Astrocyte of the hippocampus (primary cell): ENCODE measurements around the gene RPL36A.

ENCODE experiments used
- DNase-seq: peaks from one replicate; pipeline ENCODE4 v3.0.0; 2011; ENCODE audit warnings: low read depth, low spot score

Gene RPL36A

DNA sequence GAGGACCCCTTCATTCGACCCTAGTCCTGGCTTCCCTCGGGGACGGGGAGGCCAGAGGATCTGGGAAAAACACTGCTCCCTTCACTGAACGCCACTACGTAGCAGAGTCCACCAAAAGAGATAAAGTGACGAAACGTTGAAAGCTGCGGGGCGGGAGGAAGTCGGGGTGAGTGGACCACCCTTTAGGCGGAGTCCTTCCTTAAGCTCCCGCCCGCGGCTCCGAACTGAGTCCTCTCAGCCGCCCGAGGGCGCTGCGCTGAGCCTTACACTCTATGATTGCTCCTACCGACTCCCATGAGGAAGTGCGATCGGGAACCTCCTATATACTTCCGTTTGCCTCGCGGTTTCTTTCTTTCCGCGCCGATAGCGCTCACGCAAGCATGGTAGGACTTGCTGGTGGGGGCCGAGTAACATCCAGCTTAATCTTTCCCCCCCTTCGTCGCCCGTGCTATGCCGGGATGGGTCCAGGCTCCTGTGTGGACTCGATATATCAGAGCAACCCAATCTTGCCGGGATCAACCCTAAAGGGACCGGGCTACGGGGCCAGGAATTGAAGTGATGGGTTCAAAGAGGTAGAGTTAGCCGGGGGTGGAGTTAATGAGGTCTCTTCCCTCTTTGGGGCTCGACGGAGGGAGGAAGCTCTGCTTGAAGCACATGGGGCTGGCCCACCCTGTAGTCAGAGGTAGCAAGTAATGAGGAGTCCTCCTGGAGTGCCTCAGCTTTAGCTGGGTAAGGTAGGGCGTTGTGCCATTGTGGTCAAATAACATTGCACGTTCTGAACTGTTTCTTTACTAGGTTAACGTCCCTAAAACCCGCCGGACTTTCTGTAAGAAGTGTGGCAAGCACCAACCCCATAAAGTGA lies at the start of gene RPL36A:
TSS of gene RPL36A (plus strand) at position 348 of the 862 bp plus-strand sequence. CDS start at position 381, 33 bp downstream.
- DNase-seq, result peak; percentile 90

DNA sequence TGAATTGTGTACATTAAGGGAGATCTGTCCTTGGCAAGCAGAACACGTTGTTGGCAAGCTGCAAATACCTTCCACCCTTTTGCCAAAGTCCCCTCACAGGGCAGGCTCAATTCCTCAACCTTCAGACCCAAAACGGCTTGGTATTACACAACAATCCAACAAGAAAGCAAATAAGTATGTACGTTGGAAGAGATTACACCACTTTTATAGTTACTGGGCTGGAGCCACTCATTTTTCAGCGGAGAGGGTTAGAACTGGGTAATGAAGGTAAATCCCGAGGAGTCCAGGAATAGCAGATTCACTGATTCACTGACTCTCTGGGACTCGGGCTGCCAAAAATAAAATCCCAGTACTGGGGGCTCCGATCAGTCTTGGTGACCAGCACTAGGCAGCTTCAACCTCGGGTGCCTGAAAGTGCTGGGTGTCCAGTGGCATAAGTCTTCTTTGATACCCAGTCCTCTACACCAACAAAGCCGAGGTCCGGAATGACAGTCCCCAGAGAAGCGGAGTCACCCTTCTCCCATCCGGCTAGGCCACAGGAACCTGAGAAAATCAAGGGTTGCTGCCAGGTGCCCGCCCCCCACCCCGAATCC lies 42.9 kb upstream of the RPL36A start:
- DNase-seq, result peak; percentile 18

DNA sequence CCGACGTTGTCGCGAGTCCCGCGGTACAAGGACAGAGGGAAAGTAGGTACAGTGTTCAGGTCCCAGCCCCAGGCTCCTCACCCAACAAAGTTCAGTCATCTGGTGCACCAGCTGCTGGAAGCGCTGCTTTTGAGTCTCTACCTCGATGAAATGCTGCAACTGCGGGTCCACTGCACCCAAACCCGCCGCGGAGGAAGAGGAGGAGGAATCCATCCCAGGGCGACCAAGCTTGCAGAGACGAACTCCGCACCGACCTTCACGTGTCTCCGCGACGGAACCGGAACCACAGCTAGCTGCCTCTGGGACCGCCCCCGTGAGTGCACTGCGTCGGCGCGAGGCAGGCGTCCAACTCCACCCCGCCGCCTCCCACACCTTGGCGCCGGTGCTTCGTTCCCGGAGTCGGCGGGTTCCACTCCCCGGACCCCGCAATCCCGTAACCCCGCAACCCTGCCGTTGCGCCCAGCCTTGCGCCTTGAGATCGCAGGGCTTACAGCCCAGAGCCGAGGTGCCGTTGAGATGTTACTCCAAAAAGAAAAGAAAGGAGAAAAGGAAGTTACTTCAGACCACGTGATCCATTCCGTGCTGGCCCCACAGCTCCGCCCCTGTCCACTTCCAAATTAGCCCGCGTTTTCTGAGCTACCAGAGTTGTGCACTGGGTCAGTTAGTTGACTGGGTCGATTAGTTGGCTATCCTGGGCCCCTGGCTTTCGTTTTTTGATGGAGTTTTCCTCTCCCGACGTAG lies 42.2 kb upstream of the RPL36A start, which contains the start of gene TIMM8A:
TSS of gene TIMM8A (minus strand) at position 291 of the 741 bp plus-strand sequence. CDS start at position 213, 78 bp downstream.
- DNase-seq, result peak; percentile 83

DNA sequence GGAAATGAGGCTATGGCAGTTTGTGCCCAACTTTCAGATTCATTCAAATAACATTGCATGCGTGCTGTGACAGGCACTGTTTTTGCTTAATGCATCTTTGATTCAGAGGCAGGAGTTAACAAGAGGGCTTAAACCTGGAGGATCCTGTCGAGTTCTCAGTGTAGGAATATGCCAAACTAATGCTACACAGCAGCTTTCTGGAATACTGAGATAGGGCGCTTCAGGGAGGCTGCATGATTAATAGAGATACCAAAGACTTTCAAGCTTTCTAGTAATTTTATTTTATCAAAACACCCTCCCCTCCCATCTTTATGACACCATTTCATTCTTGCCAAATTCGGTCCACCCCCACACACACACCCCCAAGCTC lies 41.6 kb upstream of the RPL36A start:
- no peak for DNase-seq

DNA sequence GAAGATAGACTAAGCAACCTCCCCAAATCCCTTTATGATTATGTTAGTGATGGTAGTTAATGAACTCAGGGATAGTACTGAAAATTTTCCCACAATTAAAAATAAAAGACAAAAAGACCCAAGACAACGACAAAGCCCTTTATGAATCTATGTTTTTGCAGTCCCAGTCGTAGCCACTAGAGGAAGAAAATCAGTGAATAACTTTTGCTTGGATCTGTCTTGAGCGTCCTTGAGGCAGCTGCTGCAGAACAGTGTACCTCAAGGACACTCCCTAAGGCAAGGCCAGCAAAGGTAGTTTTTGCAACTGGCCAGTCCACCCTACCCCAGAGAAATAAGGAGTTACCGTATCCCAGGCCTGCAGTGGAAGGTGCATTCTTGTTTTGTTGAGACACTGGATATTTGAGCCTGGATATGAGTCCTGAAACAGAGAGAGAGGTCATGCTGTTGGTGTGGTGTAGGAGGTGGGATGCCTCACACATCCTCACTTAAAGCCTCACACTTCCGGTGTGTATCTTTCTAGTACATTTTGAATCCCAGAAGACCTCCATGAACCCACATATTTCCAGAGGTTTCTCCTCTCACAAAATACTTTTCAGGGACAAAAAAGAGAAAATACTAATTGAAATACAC lies 33.5 kb upstream of the RPL36A start:
- DNase-seq, result no peak

DNA sequence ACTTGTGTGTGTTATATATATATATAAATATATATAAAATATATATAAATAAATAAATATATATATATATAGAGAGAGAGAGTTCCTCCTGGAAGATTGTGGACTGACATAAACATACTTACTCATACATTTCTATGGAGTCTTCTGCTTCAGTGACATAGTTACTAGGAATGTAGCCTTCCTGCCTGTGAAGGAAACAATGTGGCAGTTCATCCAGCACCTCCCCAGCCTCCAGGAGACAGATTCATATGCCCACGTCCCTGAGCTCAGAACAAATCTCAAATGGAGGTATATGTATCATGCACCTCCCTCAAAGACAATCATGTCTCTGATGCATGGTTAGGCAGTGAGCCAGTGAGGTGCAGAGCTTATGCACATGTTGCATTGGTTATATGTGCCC lies 30.8 kb upstream of the RPL36A start:
- DNase-seq, result no peak

DNA sequence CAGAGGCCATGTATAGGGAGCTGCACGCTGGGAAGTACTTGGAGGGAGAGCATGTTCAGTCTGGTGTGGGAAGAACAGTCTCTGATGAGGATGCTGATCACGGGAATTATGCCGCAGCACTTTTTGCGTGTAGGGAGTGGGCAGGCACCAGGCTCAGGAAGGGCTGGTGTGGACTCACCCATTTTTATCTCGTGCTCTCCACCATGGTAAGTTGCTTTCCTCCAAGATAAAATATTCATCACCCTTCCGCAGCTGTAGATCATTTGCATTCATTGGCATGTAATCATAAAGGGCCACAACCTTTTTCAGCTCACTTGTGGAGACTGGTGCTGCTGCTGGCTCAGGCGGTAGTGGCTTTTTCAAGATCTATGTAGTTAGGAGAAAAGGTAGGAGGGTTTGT lies 30.4 kb upstream of the RPL36A start:
- no peak for DNase-seq

DNA sequence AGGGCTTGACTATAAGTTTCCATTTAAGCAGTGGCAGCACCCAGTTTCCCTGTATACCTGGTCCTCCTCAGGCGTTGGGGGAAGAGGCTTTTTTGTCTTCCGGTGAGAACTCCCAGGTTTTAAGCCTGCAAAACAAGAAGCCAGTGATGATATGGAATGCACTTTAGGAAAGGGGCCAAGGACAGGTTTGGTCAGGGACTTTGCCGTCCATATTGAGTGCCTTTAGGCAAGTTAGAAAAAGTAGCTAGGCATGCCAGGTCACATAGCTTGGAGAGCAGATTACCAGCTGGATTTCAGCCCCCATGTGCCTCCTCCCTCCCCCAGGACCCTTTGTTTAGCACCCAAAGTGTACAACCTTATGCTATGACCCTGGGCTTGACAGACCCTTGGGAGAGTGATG lies 28.7 kb upstream of the RPL36A start:
- DNase-seq, result no peak

DNA sequence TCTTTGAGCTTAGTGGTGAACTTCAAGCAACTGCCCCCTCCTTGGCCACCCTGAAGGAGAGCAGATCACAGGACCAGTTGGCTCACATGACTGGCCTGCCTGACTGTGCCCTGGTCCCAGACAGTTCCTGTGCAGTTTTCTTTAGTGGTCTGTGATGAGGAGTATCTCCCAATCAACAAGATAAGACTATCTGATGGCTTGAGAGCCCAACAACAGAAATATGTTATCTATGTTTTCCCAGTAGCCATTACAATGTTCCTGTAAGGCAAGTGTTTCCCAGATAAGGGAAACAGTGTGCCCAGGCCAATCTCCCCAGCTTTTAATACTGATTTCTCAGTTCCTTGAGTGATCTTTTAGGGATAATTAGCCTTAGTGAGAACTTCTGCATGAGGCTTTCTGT lies 28.1 kb upstream of the RPL36A start:
- no peak for DNase-seq

DNA sequence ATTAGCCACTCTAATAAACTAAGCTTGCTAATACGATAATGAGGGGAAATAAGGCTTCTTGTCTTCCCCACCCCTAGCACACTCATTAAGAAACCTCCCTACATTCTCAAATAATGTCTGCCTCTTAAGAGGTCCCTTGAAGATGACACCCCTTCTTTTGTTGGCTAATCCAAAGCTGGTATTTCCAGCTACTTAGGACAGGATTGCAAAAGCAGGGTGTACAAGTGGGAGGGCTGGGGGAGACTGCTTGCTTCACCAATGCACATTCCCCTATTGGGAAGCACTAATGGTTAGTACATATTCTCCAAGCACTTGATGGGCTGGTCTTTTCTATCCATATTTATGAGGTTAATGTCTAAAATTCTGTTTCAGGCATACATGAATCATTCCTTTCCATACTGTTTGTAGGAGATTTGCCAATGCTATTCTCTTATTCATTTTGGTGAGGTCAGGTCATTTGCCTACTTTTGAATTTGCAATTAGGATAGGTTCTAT lies 25.5 kb upstream of the RPL36A start:
- no peak for DNase-seq

DNA sequence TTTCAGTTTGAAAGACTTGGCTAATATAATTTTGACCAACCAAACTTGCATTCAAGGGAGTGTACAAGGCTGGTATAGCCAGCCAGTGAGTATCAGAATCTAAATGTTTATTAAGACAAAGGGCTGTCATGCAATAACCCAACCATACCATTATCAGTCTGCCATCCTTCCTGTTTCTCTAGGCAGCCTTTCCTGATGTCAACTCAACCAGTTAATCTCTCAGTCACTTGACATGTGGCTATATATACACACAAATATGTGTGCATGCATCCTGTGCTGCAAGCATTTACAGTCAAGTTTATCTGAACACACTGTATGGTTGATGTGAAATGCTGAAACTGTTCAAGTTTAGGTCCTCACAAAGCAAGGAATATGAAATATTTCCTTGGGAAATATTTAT lies 22.0 kb upstream of the RPL36A start:
- DNase-seq, result no peak

DNA sequence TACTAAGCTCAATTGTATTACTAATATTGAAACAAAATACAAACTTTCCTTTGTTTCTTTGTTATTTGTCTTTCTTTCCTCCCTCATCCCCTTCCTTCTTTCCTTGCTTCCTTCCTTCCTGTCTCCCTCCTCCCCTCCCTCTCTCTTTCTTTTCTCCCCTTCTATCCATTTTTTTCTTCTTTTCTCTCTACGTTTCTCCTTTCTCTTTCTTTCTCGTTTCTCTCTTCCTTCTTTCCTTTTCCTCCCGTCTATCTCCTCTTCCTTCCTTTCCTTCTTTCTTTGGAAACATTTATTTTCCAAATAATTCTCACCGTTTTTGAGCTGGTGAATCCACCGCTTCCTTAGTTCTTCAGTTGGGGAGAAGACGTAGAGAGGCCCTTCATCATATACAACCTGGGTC lies 21.1 kb upstream of the RPL36A start:
- DNase-seq, result no peak

DNA sequence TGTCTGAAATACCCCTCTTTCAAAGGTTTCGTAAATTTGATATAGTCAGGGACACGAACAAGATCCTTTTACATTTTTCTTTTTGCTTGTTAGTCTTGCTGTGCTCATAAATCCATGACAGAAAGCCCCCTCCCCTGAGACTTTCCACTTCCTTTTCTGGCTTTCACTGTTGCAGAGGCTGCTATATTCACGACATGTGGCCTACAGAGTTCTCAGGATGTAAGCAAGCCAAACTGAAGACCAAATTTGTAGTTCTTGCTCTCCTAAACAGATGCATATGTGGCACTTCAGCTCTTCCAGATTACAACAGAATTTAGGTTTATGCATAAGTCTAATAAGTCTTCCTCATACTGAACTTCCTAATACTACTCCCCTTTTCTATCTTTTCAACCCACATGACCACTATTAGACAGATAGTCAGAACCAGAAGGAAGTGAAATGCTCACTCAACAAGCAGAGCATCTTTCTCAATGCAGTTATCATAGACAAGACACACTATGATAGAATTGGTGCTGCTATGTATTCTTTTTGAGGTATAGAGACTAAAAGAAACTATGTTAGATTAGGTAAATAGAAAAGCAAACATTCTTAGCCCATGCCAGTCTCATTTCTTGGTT lies 19.8 kb upstream of the RPL36A start:
- no peak for DNase-seq

DNA sequence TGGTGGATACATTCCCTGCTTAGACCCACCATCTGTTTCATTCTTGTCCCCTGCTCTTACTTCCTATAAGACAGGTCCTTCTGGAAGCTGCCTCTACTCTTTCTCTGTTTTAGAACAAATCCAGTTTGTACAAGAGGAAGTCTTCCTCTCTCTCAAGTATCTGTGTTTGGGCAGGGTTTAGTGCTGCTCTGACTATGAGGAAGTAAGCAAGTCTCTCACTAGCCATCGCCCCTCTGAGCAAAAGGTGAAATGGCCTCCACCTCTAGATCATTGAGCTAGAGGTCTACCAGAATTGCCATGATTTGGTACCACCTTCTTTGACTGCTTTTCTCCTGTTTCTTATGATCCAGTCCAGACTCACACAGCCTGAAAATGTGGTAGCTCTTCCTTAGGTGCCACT lies 13.3 kb upstream of the RPL36A start:
- no peak for DNase-seq

DNA sequence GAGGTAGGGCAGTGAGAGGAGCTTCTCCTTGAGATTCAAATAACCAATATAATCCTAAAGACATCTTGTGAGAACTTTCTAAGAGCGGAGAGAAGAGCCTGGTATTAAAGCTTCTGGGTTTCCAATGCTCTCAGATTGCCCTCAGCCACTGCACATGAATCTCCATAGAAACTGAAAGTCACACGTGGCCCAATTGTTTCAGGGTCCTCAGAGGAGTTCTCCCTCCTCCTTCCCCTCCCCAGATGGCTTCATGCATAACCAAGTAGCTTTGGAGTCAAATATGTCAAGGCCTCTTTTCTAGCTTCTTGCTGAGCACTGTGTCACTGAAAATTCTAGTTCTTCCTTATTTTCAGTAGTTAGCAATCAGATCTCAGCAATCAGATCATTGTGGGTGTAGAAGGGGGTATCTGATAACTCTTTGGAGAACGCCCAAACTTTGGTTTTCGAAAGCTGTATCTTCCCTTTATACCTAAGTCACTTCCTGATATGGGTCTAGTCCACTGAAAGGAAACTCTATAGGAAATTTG lies 7.1 kb upstream of the RPL36A start:
- DNase-seq, result no peak

DNA sequence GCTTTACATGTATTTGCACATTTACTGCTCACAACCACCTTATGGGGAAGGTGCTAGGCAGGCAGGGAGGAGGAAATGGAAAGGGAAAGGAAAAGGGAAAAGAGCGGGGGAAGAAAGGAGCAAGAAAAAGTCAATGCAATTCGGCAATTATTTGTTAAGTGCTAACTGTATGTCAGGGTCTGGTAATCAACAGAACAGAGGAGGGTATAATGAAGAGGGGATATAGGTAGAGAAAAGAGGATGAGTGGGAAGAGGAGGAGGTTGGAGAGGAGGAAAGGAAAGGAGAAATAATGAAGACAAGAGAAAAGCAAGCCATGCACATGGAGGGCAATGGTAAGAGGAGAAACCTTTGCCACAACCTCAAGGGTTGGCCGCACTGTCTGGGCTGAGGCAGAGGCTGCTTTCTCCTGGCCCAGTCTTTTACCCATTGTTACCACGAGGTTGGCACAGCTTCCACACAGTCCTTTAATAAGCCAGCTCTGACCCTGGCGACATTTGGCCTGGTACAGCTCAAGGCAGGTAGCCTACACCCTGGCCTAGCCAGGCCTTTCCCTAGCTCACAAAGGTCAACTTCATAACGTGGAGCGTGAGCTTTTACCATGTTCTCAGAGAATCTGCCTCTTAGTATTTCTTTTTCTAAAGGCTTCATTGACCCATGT lies 5.7 kb upstream of the RPL36A start:
- no peak for DNase-seq

DNA sequence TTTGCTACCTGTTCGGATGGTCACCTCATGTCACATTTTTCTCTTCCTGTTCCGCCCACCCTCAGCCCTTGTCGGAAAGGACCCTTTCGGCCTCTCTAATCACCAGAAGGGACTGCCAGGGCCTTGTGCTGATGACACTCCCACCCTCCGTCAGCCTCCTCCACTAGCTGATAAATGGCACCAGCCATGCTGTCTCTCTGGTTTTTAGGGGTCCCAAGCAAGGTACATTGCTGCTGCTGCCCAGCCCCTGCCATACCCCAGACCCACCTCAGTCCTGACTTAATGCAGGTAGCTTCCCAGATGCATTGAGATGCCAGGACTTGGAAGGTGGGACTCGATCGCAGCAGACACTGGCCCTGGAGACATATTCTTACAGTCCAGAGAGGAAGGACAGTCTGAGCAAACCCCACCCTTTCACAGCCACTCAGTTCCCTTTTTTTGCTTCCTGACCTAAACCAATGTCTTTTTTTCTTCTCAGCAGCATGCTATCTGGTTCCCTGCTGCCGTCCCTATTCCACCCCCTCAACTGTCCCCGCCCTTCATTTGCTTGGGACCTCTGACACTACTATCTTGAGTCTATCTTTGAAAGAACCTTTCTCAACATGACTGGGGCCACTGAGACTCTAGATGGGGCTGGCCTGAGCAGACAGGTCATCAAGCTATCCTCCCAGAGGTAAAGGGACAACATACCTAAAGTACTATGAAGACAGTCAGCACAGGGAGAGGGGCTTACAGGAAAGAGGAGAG lies 4.8 kb upstream of the RPL36A start, which contains the start of gene BTK:
TSS of gene BTK (minus strand) at position 397 of the 747 bp plus-strand sequence. CDS start 10,907 bp downstream, outside the sequence.
- DNase-seq, result no peak

DNA sequence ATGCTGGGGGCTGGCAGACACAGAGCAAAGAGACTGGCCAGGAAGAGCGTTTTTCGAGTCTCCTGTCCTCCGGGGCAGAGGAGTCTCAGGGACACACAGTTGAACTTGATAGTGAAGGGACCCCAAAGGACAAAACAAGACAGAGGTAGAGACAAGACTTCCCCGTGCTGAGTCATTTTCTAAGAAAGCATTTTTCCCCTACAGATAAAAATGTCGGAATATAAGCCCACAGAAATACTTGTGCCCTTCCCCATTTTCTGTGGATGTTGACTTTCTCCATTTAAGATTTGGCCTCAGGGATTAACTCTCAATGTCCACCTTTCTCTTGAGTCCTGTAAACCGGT lies 4.3 kb upstream of the RPL36A start:
- no peak for DNase-seq

DNA sequence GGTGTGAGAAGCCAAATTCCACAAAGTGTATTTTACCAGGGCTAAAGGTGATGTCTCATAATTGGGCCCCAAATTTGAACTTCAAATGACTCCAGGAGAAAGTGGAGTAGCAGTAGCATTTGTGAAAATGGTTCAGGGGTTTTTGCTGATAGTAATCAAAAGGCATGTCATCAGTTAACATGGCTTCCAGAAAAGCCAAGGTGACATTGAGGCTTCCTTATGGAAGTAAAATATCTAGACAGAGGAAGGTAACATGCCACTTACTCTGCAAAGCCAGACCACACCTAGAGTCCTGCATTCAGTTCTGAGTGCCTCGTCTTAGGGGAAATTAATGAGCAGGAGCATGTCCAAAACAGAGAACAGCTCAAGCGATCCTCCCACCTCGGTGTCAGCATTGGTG lies 2.2 kb upstream of the RPL36A start:
- DNase-seq, result no peak

DNA sequence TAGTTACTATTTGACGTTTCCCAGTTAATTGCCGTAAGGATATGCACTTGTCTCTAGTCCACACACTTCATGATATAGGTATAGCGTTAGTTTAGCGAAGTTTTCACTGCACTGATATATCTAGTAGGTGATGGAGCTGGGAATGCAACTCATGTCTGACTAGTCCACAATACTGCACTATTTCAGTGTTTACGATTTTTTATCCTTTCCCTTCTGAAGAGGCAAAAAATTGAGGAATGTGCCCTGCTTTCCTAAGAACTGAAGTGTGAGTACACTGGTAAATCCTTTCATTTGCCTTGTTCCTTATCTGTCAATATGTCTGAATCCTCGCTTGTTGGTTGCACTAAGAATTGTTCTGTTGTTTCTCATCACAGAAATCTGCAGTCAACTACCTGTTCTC lies 1.0 kb downstream of the RPL36A start:
- DNase-seq, result no peak
